Measurements from ENCODE around the gene CKLF. TPM values are rescaled to one million over a fixed set of nuclear protein-coding genes. Genes with fewer than 3 reads are reported as not detected.
"Not testable (repeated sequence)": the region's sequence is repeated elsewhere in the genome, so short reads cannot be mapped to it uniquely, and the experiment has no call there.

CKLF gene
- total RNA-seq, 4 donors from 2014 or later: 13.1 to 31.5 (median 17.9) TPM

DNA sequence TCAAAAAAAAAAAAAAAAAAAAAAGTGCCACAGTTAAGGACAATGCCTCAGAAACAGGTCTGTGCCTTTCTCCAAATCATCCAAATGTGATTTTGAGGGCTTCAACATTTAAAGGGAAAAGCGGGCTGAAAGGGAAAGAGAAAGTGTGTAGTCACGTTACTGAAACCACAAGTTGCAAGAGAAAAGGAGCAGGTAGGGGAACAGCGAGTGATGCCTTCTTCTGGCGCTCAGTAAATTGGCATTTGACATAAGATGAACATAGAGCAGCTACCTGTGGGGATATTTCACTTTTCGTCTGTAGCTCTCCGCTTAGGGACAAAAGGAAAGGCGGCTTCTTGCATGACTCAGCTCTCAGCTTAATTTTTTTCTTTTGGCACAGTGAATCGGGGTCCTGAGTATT is 37.9 kb downstream of the CKLF start:
- Histone ChIP-seq H3K4me1 (no peaks in the 10 kb centered on the region), H3K4me3 (no peak overlapping the region), H3K27me3 (no peaks in the 10 kb centered on the region), H3K9me3 (peaks cover 0 to 5% (median 0%) of the 10 kb centered on the region in 3 donors), H3K27ac (no peak overlapping the region), H3K36me3 (no peaks in the 10 kb centered on the region)
- 85 to 95% methylated on average over 6 to 8 of the region's 8 CpGs for WGBS, 2 donors (ENCODE audit: low coverage in 1 of 2)
- ATAC-seq: no peak
- TF ChIP-seq POLR2AphosphoS5 (IDR thresholded peaks at IDR 0.05): no peak
- TF ChIP-seq CTCF (IDR thresholded peaks at IDR 0.05): no peak
- no peak for TF ChIP-seq EP300 (IDR thresholded peaks at IDR 0.05)
- no peak for TF ChIP-seq POLR2A (IDR thresholded peaks at IDR 0.05)

- WGBS, 2 donors (ENCODE audit: low coverage in 1 of 2): 90 to 94% methylated on average over 3 to 4 of the region's 4 CpGs
- peaks cover 0 to 5% (median 0%) of the 10 kb centered on the region in 3 donors for H3K9me3 ChIP-seq
- ATAC-seq: no peak
- TF ChIP-seq POLR2A (IDR thresholded peaks at IDR 0.05): no peak
- TF ChIP-seq POLR2AphosphoS5 (IDR thresholded peaks at IDR 0.05): no peak
- no peak for TF ChIP-seq CTCF (IDR thresholded peaks at IDR 0.05)
- TF ChIP-seq EP300 (IDR thresholded peaks at IDR 0.05): no peak
- no peaks in the 10 kb centered on the region for H3K27me3 ChIP-seq
- H3K4me3 ChIP-seq: no peak overlapping the region
- no peaks in the 10 kb centered on the region for H3K36me3 ChIP-seq
- no peaks in the 10 kb centered on the region for H3K4me1 ChIP-seq
- H3K27ac ChIP-seq: no peak overlapping the region
Measured at GRCh38 chr16:66591018-66591417, 38.6 kb downstream of the CKLF start.

DNA sequence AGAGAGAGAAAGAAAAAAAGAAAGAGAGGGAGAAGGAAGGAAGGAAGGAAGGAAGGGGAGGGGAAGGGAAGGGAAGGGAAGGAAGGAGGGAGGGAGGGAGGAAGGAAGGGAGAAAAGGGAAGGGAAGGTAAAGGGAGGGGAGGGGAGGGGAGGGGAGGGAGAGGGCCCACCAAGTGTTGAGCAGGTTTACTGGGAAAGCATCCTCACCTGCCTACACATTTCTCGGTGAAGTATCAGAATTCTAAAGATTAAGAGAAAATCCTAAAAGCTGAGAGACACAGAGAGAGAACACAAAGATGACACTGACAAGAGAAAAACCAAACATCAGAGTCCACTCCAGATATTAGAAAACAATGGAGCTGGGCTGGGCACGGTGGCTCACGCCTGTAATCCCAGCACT is 39.9 kb downstream of the CKLF start:
- Histone ChIP-seq H3K9me3 (peaks cover 0 to 5% (median 0%) of the 10 kb centered on the region in 3 donors), H3K27me3 (no peaks in the 10 kb centered on the region), H3K36me3 (no peaks in the 10 kb centered on the region), H3K4me1 (no peaks in the 10 kb centered on the region), H3K4me3 (no peak overlapping the region), H3K27ac (no peak overlapping the region)
- 74 to 80% methylated on average over 3 of the region's 3 CpGs for WGBS, 2 donors (ENCODE audit: low coverage in 1 of 2)
- no peak for TF ChIP-seq POLR2AphosphoS5 (IDR thresholded peaks at IDR 0.05)
- TF ChIP-seq POLR2A (IDR thresholded peaks at IDR 0.05): no peak
- TF ChIP-seq EP300 (IDR thresholded peaks at IDR 0.05): no peak
- TF ChIP-seq CTCF (IDR thresholded peaks at IDR 0.05): no peak
- ATAC-seq: no peak

DNA sequence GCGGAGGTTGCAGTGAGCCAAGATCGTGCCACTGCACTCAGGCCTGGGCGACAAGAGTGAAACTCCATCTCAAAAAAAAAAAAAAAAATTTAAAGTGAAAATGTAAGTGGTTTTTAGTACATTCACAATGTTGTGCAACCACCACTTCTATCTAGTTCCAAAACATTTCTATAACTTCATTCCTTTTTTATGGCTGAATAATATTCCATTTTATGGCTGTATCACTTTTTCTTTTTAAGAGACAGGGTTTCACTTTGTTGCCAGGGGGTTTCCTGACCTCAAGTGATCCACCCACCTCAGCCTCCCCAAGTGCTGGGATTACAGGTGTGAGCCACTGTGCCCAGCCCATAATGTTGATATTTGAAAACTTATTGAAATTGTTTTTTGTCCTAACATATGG is 40.4 kb downstream of the CKLF start:
- peaks cover 0 to 5% (median 0%) of the 10 kb centered on the region in 3 donors for H3K9me3 ChIP-seq
- H3K27ac ChIP-seq: no peak overlapping the region
- no peak overlapping the region for H3K4me3 ChIP-seq
- no peaks in the 10 kb centered on the region for H3K4me1 ChIP-seq
- WGBS, 2 donors (ENCODE audit: low coverage in 1 of 2): 90 to 100% methylated on average over 3 of the region's 3 CpGs
- no peaks in the 10 kb centered on the region for H3K36me3 ChIP-seq
- no peak for TF ChIP-seq POLR2A (IDR thresholded peaks at IDR 0.05)
- no peak for TF ChIP-seq POLR2AphosphoS5 (IDR thresholded peaks at IDR 0.05)
- no peaks in the 10 kb centered on the region for H3K27me3 ChIP-seq
- no peak for ATAC-seq

DNA sequence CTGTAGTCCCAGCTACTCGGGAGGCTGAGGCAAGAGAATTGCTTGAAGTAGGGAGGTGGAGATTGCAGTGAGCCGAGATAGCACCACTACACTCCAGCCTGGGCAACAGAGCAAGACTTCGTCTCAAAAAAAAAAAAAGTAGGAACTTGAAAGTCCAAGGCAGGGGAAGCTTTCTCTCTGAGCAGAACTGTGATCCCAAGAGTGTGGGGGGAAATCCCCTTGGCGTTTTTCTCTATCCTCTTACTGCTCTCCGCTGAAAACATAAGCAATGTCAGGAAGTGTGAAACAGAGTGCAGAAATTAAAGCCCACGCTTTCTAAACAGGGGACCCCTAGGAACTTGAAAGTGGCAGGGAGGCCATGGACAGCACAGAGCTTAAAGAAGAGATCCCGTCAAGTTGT is 42.4 kb downstream of the CKLF start:
- H3K36me3 ChIP-seq: no peaks in the 10 kb centered on the region
- no peaks in the 10 kb centered on the region for H3K4me1 ChIP-seq
- ATAC-seq: no peak
- no peak overlapping the region for H3K4me3 ChIP-seq
- TF ChIP-seq EP300 (IDR thresholded peaks at IDR 0.05) (no peak), POLR2AphosphoS5 (IDR thresholded peaks at IDR 0.05) (no peak), POLR2A (IDR thresholded peaks at IDR 0.05) (no peak), CTCF (IDR thresholded peaks at IDR 0.05) (no peak)
- H3K27me3 ChIP-seq: no peaks in the 10 kb centered on the region
- WGBS, 2 donors (ENCODE audit: low coverage in 1 of 2): 48 to 68% methylated on average over 6 of the region's 7 CpGs
- H3K27ac ChIP-seq: no peak overlapping the region
- peaks cover 0 to 5% (median 0%) of the 10 kb centered on the region in 3 donors for H3K9me3 ChIP-seq

GRCh38 chr16:66596559-66596958 is 44.2 kb downstream of the CKLF start:
- ATAC-seq, H3K27ac ChIP-seq, H3K36me3 ChIP-seq, H3K4me1 ChIP-seq, H3K9me3 ChIP-seq, H3K4me3 ChIP-seq: not testable (repeated sequence)
- peaks cover 13% of the 10 kb centered on the region for H3K27me3 ChIP-seq
- 100% methylated on average over 3 to 4 of the region's 4 CpGs for WGBS, 2 donors (ENCODE audit: low coverage in 1 of 2)
